HL-60 (cell line): Measurements from ENCODE around the gene ANGPTL3.

Experiments used
- DNase-seq, 2 experiments: peaks; one replicate each; pipeline ENCODE4 v3.0.0-alpha.2; 2010 to 2020; ENCODE audit warnings: low read depth in 1 of 2, low spot score in 1 of 2
- H3K27ac ChIP-seq: fragments of 250-450 bp; sonication (Bioruptor Pico); replicated peaks from 2 replicates; pipeline ENCODE4 v1.5.1; 2020; ENCODE audit warnings: mild to moderate bottlenecking, moderate library complexity
- H3K27me3 ChIP-seq: fragments of 250-450 bp; sonication (Bioruptor Pico); 2 replicates; pipeline ENCODE4 v1.5.1; 2021; ENCODE audit warnings: mild to moderate bottlenecking, moderate library complexity; ENCODE audit not compliant: insufficient read depth, poor library complexity, severe bottlenecking
- H3K4me3 ChIP-seq: replicated peaks from 2 replicates; pipeline ENCODE4 v1.5.1; 2011; ENCODE audit warnings: mild to moderate bottlenecking, control low read depth, low read length; ENCODE audit not compliant: insufficient read depth
- CTCF ChIP-seq: IDR thresholded peaks from one replicate; pipeline ENCODE4 v1.5.1; 2011; ENCODE audit warnings: low read length, control low read depth, inconsistent platforms; ENCODE audit not compliant: insufficient read depth
- GABPA ChIP-seq: IDR thresholded peaks from 2 replicates; pipeline ENCODE4 v1.6.1; 2012; ENCODE audit warnings: low read depth
- POLR2AphosphoS5 ChIP-seq: IDR thresholded peaks from 2 replicates; pipeline ENCODE4 v1.6.1; 2012; ENCODE audit warnings: low read depth
- REST ChIP-seq: IDR thresholded peaks from 2 replicates; pipeline ENCODE4 v1.6.1; 2012; ENCODE audit warnings: low read depth; ENCODE audit not compliant: insufficient replicate concordance
- SPI1 ChIP-seq: IDR thresholded peaks from 2 replicates; pipeline ENCODE4 v1.6.1; 2012; ENCODE audit warnings: low read depth, mild to moderate bottlenecking, borderline replicate concordance

The ANGPTL3 gene

GRCh38 chr1:62572476-62572875 lies 24.8 kb upstream of the ANGPTL3 start:
- no peak for TF ChIP-seq POLR2AphosphoS5
- TF ChIP-seq SPI1, result no peak
- no peak for TF ChIP-seq REST
- no peak for TF ChIP-seq CTCF
- TF ChIP-seq GABPA, result no peak
- no peak for DNase-seq
- Histone ChIP-seq H3K4me3 (no peak overlapping the region), H3K27me3 (no peaks in the 10 kb centered on the region), H3K27ac (no peak overlapping the region)

GRCh38 chr1:62573675-62574074 lies 23.6 kb upstream of the ANGPTL3 start:
- H3K27me3 ChIP-seq, result no peaks in the 10 kb centered on the region
- TF ChIP-seq SPI1 (no peak), REST (no peak), POLR2AphosphoS5 (no peak), CTCF (no peak), GABPA (no peak)
- H3K27ac ChIP-seq, result no peak overlapping the region
- no peak overlapping the region for H3K4me3 ChIP-seq
- DNase-seq, result no peak

GRCh38 chr1:62585469-62586155 lies 11.7 kb upstream of the ANGPTL3 start:
- Histone ChIP-seq H3K27me3 (no peaks in the 10 kb centered on the region), H3K27ac (no peak overlapping the region), H3K4me3 (no peak overlapping the region)
- no peak for DNase-seq
- TF ChIP-seq GABPA, result no peak

GRCh38 chr1:62588000-62588399 lies 9.3 kb upstream of the ANGPTL3 start:
- H3K27ac ChIP-seq, result no peak overlapping the region
- no peaks in the 10 kb centered on the region for H3K27me3 ChIP-seq
- H3K4me3 ChIP-seq, result no peak overlapping the region
- TF ChIP-seq POLR2AphosphoS5, result no peak
- no peak for TF ChIP-seq SPI1
- TF ChIP-seq REST, result no peak
- TF ChIP-seq GABPA, result no peak
- no peak for TF ChIP-seq CTCF
- DNase-seq, result no peak
